ENCODE results near the gene RFX3.
A peak's percentile ranks its signal among the peaks of the same experiment; 100 is the strongest.

Gene RFX3

DNA sequence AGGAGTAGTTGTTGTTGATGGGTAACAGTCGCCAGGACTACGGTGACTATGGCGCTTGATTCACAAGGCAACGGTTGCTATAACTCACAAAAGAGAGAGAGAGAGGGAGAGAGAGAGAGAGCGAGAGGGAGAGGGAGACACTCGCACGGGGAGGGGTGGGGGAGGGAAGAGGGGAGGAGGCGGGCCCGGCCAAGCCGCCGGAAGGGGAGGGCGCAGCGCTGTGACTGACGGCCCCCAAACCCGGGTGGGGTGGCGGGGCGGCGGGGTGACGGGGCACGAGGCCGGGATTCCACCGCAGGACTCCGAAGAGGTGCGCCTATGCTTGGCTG lies at the start of gene RFX3:
TSS of gene RFX3 (minus strand) at position 166 of the 329 bp plus-strand sequence. CDS start 130,413 bp downstream, outside the sequence.
- DNase-seq (ENCODE audit: low read depth), result peak; percentile 98

GRCh38 chr9:3571500-3571899 lies 45.7 kb upstream of the RFX3 start:
- DNase-seq (ENCODE audit: low read depth), result no peak

DNA sequence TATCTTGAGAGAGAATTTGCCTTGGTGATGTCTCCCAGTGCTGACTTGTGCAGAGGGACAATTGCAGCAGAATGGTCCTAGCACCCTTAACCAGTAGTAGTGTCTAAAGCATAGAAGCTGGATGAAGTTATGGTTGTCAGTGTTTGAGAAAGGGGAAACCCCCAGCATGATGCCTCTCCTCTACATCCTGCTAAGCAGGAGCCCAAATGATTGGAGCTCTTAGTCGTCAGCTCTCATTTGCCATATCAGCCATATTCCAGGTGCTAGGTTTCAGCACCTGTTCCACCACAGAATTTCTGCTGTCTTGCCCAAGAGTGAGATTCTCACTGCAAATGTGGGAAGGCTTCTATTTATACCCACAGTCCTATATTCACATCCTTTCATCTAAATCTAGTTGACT lies 43.7 kb upstream of the RFX3 start:
- no peak for DNase-seq (ENCODE audit: low read depth)

DNA sequence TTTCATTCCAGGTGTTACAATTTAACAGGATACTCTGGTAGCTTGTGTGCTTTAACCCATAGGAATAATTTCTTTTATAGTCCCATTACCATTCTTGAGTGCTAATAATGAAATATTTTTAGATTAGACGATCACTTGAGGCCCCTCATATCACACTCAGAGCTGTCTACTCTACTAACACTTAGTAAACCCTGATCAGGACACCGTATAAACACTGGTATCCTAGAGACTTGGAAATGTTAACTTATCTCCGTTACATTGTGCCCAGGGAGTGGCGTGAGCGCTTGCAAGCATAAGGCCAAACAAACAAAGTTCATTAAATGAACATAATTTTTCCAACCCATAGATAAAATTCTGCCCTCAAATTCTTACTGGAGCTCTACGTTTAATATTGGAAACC lies 42.2 kb upstream of the RFX3 start:
- DNase-seq (ENCODE audit: low read depth), result no peak

DNA sequence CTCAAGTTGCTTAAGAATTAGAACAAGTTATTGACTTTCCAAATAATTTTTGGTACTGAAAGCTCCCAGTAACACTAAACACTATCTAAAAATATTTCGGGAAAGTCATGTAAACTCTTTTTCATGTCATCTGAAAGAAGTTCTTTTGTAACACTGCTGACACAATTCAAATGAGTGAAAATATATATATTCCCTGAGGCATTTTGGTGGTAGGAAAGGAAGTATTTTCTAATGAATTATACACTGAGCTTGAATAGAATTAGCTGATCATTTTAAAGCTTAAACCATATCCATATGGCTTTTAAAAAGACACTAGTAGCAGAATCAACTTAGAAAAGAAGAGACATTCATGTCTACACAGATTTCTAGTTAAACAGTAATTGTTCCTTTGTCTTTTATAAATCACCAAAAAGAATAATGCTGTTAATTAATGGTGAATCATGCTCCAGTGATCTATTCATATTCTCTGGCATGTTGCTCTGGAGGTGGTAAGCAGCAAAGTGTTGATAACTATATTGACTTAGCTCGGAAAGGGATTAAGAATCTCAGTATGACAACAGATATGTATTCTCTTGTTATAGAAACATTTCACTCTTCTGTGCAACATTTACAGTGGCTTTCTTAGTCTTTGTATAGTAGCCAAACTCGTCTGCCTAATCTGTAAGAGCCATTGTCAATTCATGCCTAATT lies 27.4 kb upstream of the RFX3 start:
- DNase-seq (ENCODE audit: low read depth), result no peak

DNA sequence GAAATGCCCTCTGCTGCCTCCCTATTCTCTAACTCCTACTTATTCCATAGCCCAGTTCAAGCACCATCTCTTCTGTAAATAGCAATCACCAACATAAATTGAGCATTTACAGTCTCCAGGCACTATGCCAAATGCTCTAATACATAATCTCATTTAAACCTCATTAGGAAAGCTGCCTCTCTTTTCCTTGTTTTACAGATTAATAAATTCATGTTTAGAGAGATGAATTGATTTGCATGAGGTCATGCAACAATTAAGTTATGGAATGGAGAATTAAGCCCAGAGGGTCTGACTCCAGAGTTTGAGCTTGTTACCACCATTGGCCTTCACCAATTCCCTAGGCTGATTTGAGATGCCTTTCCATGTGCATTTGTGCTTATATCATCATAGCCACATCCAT lies 23.4 kb upstream of the RFX3 start:
- DNase-seq (ENCODE audit: low read depth), result no peak

DNA sequence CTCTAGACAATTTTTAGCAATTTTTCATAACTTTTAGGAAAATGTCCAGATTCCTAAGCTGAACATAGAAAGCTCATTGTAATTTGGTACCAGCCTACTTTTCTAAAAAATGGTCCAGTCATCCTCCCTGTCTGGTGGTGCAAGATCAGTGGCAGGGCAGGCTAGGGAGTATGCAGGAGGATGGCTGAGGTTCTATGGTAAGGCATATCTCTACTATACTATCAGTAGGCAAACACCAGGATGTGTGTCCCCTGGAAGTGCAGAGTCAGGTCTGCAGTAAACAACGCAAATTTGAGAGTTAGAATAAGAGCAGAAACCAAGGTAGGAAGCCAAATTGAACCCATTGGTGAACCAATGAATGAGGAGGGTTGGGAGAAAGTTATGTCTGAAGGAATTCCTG lies 22.8 kb upstream of the RFX3 start:
- DNase-seq (ENCODE audit: low read depth), result no peak

DNA sequence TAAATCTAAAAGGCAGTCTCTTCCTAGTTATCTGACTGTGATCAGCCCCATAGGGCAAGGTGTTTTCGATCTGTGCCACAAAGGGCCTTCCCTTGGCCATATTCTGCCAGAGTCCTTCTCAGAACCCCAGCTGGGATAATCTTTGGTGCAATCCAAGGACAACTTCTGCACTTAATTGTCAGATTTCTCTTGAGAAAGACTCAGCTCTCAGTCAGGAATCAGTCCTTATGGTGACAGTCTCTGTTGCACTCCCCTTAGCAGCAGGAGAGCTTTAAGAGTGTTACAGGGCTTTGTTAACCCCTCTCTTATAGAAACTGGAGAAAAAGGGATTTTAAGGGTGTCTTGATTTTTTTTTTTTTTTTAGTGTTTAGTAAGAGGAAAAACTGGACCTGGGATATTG lies 15.4 kb upstream of the RFX3 start:
- DNase-seq (ENCODE audit: low read depth), result no peak

GRCh38 chr9:3534614-3535404 lies 9.0 kb upstream of the RFX3 start:
- DNase-seq (ENCODE audit: low read depth), result no peak

GRCh38 chr9:3532158-3532557 lies 6.4 kb upstream of the RFX3 start:
- DNase-seq (ENCODE audit: low read depth), result no peak

DNA sequence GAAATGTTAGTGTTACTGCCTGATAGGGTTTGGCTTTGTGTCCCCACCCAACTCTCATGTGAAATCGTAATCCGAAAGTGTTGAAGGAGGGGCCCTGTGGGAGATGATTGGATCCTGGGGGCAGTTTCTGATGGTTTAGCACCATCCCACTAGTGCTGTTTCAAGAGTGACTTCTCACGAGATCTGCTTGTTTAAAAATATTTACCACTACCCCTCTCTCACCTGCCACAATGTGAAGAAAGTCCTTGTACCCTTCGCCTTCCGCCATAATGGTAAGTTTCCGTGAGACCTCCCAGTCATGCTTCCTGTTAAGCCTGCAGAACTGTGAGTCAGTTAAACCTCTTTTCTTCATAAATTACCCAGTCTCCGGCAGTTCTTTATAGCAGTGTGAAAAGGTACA lies 2.6 kb upstream of the RFX3 start:
- no peak for DNase-seq (ENCODE audit: low read depth)

- no peak for DNase-seq (ENCODE audit: low read depth)
Observed at GRCh38 chr9:3526997-3527940, 1.5 kb upstream of the RFX3 start.

DNA sequence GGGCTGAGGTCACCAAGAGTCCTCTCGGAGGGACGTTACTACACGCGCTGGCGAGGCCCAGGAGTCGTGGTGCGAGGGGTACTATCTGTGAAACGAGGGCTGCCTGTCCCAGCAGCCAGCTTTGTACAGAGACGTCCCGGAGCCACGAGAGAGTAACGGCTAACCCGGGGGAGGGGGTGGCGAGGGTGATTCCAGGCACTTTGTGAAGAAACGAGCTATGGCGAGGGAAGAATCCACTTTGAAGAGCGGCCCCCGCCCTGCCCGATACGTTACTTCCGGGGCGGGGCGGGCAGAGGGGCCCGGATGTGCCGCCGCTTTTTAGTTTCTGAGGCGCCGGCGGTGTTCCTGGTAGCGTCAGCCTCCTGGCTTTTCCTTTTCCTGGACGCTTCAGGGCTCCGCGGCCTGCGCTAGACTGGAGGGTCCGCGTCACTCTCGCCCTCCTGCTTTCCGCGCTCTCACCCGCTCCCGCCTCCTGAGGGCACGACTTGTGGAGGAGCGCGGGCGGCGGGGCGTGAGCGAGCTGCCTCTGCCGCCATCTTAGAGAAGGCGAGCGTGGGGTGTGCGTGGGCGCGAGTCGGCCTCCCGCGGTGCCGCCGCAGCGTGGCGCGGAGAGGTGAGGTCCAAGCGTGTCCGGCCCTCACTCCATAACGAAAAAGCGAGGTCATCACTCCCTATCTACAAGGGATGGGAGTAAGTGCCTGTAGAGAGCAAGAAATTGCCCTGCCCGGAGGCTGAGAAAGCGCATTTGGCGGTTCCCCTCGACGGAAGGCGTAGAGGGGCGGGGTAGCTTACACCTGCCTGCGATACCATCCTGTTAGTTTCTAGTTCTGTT lies 580 bp upstream of the RFX3 start:
- peak; percentile 67 for DNase-seq (ENCODE audit: low read depth)

DNA sequence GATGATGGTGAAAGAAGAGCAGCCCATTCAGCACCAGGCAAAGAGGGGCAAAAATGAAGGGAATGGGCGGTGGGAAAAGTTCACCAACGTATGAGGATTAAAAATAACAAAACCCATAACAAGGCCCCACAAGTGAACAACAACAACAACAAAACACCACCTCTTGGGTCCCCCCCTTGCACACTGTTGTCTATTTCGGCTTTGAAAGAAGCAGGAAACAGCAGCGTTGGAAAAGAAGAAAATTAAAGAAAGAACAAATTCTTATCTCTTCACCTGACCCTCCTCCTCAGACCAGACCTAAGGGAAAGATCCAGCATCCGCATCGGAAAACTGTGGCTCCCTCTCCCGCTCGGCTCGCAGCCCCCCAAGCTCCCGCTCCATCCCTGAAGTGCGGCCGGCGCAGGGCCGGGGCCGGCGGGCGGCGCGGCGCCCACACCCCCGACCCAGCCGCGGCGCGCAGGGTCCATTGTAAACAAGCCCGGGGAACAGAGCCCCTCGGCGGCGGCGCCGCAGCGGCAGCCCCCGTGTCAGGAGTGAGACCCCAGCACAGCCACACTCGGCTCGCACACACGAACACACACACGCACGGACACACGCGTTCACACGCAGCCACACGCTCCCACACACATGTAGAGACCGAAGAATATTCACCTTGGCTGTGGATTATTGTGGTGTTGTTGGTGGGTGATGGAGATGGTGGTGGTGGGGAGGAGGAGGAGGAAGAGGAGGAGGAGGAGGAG lies 535 bp downstream of the RFX3 start:
- no peak for DNase-seq (ENCODE audit: low read depth)

GRCh38 chr9:3521966-3522365 lies 3.8 kb downstream of the RFX3 start:
- no peak for DNase-seq (ENCODE audit: low read depth)

GRCh38 chr9:3520564-3520963 lies 5.2 kb downstream of the RFX3 start:
- no peak for DNase-seq (ENCODE audit: low read depth)

- no peak for DNase-seq (ENCODE audit: low read depth)
Observed at GRCh38 chr9:3517377-3518048, 8.3 kb downstream of the RFX3 start.

DNA sequence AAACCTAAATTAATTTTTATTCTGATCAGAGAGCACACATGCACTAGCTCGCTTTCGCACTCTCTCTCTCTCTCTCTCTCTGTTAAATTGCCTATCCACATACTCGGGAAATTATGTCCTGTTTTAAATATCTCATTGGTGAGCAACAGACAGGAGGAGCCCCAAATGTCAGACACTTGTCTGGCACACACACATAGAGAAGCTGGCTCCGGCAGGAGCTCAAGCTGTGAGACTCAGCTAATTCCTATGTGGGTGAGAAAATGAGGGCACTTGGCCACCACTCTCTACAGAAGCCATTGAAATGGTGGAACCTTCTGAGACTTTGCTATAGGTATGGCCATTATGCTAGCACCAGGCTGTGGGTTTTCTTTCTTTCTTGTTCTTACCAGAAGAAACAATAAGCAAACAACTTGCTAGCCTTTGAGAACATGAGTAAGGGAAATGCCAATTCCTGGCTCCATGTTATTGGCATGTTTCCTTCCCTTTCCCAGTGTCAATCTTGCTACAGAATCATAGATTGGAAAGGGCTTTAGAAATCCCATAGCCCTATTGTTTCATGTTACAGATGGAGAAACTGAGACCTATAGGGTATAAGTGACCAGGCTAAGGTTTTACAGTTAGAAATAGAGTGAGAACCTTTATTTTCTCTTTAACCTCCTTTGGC lies 9.0 kb downstream of the RFX3 start:
- DNase-seq (ENCODE audit: low read depth), result no peak

GRCh38 chr9:3515405-3515804 lies 10.4 kb downstream of the RFX3 start:
- no peak for DNase-seq (ENCODE audit: low read depth)

- DNase-seq (ENCODE audit: low read depth), result no peak
Observed at GRCh38 chr9:3514786-3515185, 11.0 kb downstream of the RFX3 start.
